Stimulated activated effector memory CD8-positive, alpha-beta T cell treated with anti-CD3 and anti-CD28 coated beads, Interleukin-12 subunit alpha, Interleukin-12 subunit beta, amount 100 ng/mL, for 72 hours (primary cell): ENCODE results near the gene SWAP70.
"Not testable (repeated sequence)": the region's sequence is repeated elsewhere in the genome, so short reads cannot be mapped to it uniquely, and the experiment has no call there.

Source experiments
- ATAC-seq: fragments of 150-1000 bp; cut with Tn5 transposase; 2 replicates; pipeline ENCODE4 v1.10.0; 2021
- DNase-seq, 2 donors: peaks; one replicate each; pipeline ENCODE4 v3.0.0; 2021 to 2022; ENCODE audit warnings: low spot score in 2 of 2
- H3K27ac Mint-ChIP-seq: one replicate; pipeline ENCODE4 v1.8.0; 2022; ENCODE audit warnings: mild to moderate bottlenecking, mixed read lengths
- H3K36me3 Mint-ChIP-seq: one replicate; pipeline ENCODE4 v1.8.0; 2022; ENCODE audit warnings: mild to moderate bottlenecking, mixed read lengths
- H3K4me1 Mint-ChIP-seq: one replicate; pipeline ENCODE4 v1.8.0; 2022; ENCODE audit warnings: mixed read lengths
- H3K4me3 Mint-ChIP-seq: one replicate; pipeline ENCODE4 v1.8.0; 2022; ENCODE audit warnings: mild to moderate bottlenecking, mixed read lengths
- H3K9me3 Mint-ChIP-seq: one replicate; pipeline ENCODE4 v1.8.0; 2022; ENCODE audit warnings: mixed read lengths

Gene SWAP70

GRCh38 chr11:9697766-9698165 is 33.9 kb downstream of the SWAP70 start:
- no peak for ATAC-seq

DNA sequence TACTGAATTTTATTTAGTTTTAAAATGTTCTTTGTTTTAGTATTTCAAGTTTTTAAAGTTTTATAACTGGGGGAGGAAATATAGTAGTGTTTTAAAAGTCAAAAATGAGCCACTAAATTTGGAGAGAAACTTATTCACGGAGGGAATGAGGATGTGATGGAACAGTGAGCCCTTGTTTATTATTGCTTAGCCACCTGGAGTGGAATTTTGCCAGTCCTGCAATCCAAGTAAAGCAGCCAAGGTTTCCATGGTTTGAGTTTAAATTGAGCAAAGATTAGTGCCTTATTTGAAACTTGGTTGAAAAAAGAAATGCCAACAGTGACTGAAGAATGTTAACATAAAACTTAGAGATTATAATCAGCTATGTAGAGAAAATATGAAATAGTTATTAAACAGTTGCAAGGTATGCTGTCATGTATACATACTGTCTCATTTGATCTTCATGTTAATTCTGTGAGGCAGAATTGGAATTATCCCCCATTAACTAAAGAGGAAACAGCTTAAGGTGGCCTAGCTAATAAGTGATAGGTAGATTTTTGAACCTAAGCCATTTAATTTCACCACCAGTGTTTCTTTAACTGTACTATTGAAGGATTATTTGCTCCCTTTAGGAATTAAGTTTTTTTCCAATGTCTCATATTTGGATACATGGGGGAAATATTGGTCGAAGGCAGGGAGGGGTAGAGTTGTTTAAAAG is 36.4 kb downstream of the SWAP70 start:
- no peak for DNase-seq
- Mint-ChIP-seq H3K4me1 (peaks cover 16% of the 10 kb centered on the region), H3K36me3 (no peaks in the 10 kb centered on the region), H3K9me3 (no peaks in the 10 kb centered on the region), H3K4me3 (no peak overlapping the region), H3K27ac (no peak overlapping the region)
- ATAC-seq: no peak

More at GRCh38 chr11:9697766-9698165, 33.9 kb downstream of the SWAP70 start:
- H3K4me3 Mint-ChIP-seq: no peak overlapping the region
- H3K36me3 Mint-ChIP-seq: peaks cover 8% of the 10 kb centered on the region
- H3K27ac Mint-ChIP-seq: no peak overlapping the region
- H3K4me1 Mint-ChIP-seq: peaks cover 8% of the 10 kb centered on the region
- no peaks in the 10 kb centered on the region for H3K9me3 Mint-ChIP-seq
- DNase-seq: no peak

DNA sequence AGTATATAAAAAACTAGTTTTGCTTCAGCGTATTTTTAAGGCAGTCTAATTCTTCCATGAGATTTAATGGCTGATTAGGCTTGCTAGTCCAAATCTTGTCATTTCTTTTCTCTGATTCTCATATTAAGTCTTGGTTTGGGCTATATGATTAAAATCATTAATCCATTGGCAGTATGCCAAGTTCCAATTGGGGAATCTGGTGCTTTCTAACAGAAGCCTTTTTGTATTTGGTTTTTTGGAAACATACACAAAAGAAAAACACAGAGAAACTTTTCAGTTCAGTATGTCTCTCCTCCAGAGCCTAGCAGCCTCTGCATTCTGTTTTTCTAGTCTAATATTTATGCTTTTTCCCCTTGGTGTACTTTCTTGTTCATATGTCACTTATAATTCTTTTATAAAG is 37.9 kb downstream of the SWAP70 start:
- Mint-ChIP-seq H3K27ac (peak overlapping the region; percentile 39), H3K36me3 (no peaks in the 10 kb centered on the region), H3K4me1 (peaks cover 16% of the 10 kb centered on the region), H3K4me3 (no peak overlapping the region), H3K9me3 (no peaks in the 10 kb centered on the region)
- ATAC-seq (no peak), DNase-seq (no peak)

- ATAC-seq (no peak), DNase-seq (no peak)
- Mint-ChIP-seq H3K4me3 (no peak overlapping the region), H3K9me3 (no peaks in the 10 kb centered on the region), H3K36me3 (no peaks in the 10 kb centered on the region), H3K27ac (no peak overlapping the region), H3K4me1 (peaks cover 16% of the 10 kb centered on the region)
These were observed 39.4 kb downstream of the SWAP70 start for GRCh38 chr11:9703280-9703679.

GRCh38 chr11:9704037-9704436 is 40.2 kb downstream of the SWAP70 start:
- no peak overlapping the region for H3K4me3 Mint-ChIP-seq
- no peaks in the 10 kb centered on the region for H3K36me3 Mint-ChIP-seq
- no peaks in the 10 kb centered on the region for H3K9me3 Mint-ChIP-seq
- H3K4me1 Mint-ChIP-seq: peaks cover 16% of the 10 kb centered on the region
- ATAC-seq (no peak), DNase-seq (no peak)
- H3K27ac Mint-ChIP-seq: no peak overlapping the region

DNA sequence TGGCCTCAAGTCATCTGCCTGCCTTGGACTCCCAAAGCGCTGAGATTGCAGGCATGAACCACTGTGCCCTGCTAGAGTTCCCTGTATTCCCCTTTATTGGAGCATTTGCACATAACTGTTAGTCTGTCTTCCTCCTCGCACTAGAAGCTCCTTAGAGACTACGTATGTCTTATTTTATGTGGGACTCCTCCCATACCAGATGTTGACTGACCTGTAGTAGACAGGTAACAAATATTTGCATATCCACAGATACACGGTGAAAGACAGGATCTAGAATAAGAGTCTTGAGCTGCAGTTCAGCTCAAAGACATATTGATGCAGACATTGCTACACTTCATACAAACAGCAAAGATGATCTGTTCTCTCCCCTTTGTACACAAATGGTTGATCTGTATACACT is 40.7 kb downstream of the SWAP70 start:
- H3K4me1 Mint-ChIP-seq: peaks cover 16% of the 10 kb centered on the region
- H3K36me3 Mint-ChIP-seq: no peaks in the 10 kb centered on the region
- DNase-seq (no peak), ATAC-seq (no peak)
- H3K9me3 Mint-ChIP-seq: no peaks in the 10 kb centered on the region
- no peak overlapping the region for H3K27ac Mint-ChIP-seq
- no peak overlapping the region for H3K4me3 Mint-ChIP-seq

- H3K27ac Mint-ChIP-seq, H3K9me3 Mint-ChIP-seq, ATAC-seq, H3K36me3 Mint-ChIP-seq, H3K4me3 Mint-ChIP-seq, DNase-seq: not testable (repeated sequence)
- peaks cover 16% of the 10 kb centered on the region for H3K4me1 Mint-ChIP-seq
These were observed 41.5 kb downstream of the SWAP70 start for GRCh38 chr11:9705361-9705760.

GRCh38 chr11:9708544-9708943 is 44.7 kb downstream of the SWAP70 start:
- Mint-ChIP-seq H3K4me3 (no peak overlapping the region), H3K27ac (no peak overlapping the region), H3K9me3 (no peaks in the 10 kb centered on the region), H3K36me3 (no peaks in the 10 kb centered on the region), H3K4me1 (peaks cover under 1% of the 10 kb centered on the region)
- ATAC-seq: no peak
- no peak for DNase-seq

DNA sequence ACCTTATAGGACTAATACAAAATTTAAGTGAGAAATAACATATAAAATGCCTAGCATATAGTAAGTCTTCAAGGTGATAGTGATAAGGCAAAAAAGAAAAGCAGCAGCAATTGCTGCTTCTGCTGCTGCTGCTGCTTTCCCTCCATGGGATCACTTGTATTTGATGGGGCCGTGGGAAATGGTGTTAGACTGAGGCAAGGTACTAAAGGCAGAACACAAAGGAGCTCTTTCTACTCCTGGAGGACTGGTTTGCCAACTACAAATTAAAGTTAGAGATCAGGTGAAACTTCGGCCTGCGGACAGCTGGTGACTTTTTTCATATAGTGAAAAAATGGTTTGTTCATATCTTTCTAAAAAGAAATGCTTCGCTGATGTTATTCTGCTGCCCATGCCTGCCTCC is 46.3 kb downstream of the SWAP70 start:
- DNase-seq (no peak), ATAC-seq (no peak)
- no peaks in the 10 kb centered on the region for H3K36me3 Mint-ChIP-seq
- H3K9me3 Mint-ChIP-seq: no peaks in the 10 kb centered on the region
- no peaks in the 10 kb centered on the region for H3K4me1 Mint-ChIP-seq
- no peak overlapping the region for H3K27ac Mint-ChIP-seq
- H3K4me3 Mint-ChIP-seq: no peak overlapping the region

DNA sequence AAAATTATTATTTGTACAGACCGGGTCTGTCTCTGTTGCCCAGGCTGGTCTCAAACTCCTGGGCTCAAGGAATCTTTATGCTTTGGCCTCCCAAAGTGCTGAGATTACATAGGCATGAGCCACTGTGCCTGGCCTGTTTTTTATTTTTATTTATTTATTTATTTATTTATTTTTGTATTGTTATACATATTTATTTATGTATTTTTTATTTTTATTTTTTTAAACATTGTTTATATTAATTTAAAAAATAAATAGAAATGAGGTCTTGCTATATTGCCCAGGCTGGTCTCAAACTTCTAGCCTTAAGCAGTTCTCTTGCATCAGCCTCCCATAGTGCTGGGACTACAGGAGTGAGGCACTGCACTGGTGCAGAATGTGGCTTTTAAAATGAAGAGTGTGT is 47.0 kb downstream of the SWAP70 start:
- no peaks in the 10 kb centered on the region for H3K36me3 Mint-ChIP-seq
- no peak overlapping the region for H3K27ac Mint-ChIP-seq
- H3K4me3 Mint-ChIP-seq: no peak overlapping the region
- no peaks in the 10 kb centered on the region for H3K9me3 Mint-ChIP-seq
- DNase-seq (no peak), ATAC-seq (no peak)
- H3K4me1 Mint-ChIP-seq: peaks cover 2% of the 10 kb centered on the region

DNA sequence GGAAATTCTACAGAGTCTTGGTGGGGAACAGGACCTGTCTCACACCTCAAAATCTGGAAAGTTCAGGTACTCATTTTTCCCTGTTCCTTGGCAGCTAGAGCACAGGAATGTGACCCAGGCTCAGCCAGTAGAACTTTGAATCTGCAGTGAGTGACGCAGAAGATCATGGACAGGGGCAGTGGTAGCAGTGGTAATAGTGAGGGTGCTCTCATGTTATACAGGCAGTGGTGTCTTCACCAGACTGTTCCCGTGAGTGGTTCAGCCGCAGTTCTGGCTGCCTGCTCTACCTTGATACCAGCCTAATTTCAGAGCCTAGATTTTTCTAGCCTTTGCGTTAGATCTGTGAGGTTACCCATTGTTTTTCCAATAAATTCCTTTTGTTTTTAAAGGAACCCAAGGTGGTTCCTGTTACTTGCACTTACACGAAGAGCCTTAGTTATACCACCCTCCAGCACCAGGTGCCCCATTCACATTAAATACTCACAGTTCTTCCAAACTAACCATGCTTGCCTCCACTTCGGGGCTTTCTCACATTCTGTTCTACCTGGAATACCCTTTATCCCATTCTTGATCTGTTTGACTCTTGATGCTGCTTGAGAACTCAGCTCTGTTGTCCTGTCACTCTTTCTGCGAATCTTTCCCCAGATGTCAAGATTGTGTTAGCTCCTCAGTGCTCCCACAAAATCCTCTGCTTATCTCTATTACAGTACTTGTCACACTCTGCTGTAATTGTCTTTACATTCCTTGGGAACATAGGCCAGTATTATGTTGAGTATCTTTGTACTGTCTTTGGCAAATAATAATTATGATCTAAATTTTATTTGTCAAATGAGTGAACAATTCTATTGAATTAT is 47.8 kb downstream of the SWAP70 start:
- ATAC-seq (no peak), DNase-seq (no peak)
- H3K27ac Mint-ChIP-seq: no peak overlapping the region
- H3K9me3 Mint-ChIP-seq: no peaks in the 10 kb centered on the region
- peaks cover 3% of the 10 kb centered on the region for H3K36me3 Mint-ChIP-seq
- no peak overlapping the region for H3K4me3 Mint-ChIP-seq
- H3K4me1 Mint-ChIP-seq: peaks cover 10% of the 10 kb centered on the region

DNA sequence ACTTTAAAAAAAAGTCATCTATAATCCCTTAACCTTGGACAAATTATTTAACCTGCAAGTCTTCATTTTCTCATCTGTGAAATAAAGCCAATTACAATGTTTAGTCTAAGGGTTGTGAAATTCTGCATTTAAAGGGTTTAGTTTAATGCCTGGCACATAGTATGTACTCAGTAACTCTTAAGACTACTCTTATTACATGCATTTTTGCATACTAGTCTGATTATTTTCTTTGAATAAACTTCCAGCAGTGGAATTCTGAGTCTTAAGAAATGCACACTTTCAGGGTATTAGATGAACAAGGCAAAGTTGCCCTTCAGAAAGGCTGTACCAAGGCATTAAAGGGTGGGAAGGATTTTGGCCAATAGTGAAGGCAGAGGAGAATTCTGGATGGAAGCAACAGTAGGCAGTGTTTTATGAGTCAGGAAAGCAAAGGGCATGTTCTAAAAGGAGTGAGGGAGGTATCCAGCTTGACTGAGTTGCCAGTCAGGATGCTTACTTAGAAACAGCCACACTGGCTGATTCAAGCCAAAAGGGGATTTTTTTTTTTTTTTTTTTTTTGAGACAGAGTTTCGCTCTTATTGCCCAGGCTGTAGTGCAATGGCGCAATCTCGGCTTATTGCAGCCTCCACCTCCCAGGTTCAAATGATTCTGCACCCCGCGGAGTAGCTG is 50.5 kb downstream of the SWAP70 start:
- no peak for DNase-seq
- Mint-ChIP-seq H3K27ac (no peak overlapping the region), H3K4me3 (no peak overlapping the region)

GRCh38 chr11:9716275-9717039 is 52.6 kb downstream of the SWAP70 start:
- peak overlapping the region; percentile 11 for H3K27ac Mint-ChIP-seq
- H3K4me1 Mint-ChIP-seq: peaks cover 15% of the 10 kb centered on the region
- ATAC-seq (peak; percentile 47), DNase-seq (no peak)
- no peaks in the 10 kb centered on the region for H3K9me3 Mint-ChIP-seq
- H3K36me3 Mint-ChIP-seq: peaks cover 11% of the 10 kb centered on the region
- H3K4me3 Mint-ChIP-seq: no peak overlapping the region

More for the DNA sequence above, 50.5 kb downstream of the SWAP70 start:
- ATAC-seq: no peak
- peaks cover 15% of the 10 kb centered on the region for H3K4me1 Mint-ChIP-seq
- H3K9me3 Mint-ChIP-seq: no peaks in the 10 kb centered on the region
- H3K36me3 Mint-ChIP-seq: peaks cover 7% of the 10 kb centered on the region

DNA sequence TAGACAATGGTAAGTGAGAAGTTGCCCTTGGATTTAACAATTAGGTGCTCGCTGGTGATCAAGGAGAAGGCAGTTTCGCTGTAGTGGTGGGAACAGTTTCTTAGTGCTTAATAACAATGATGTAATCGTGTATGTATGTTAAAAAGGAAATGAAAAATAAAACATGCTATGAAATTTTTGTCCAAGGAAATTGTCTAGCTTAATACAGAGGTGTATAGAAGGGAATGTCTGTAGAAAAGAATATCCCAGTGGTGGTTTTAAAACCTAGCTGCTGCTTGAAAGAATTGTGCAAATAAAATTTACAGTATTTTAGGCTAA is 53.1 kb downstream of the SWAP70 start:
- ATAC-seq (no peak), DNase-seq (no peak)
- Mint-ChIP-seq H3K9me3 (no peaks in the 10 kb centered on the region), H3K4me1 (peaks cover 15% of the 10 kb centered on the region), H3K36me3 (peaks cover 11% of the 10 kb centered on the region), H3K4me3 (no peak overlapping the region), H3K27ac (peak overlapping the region; percentile 11)

- no peak overlapping the region for H3K4me3 Mint-ChIP-seq
- no peak for ATAC-seq
- H3K36me3 Mint-ChIP-seq: peaks cover 11% of the 10 kb centered on the region
- no peaks in the 10 kb centered on the region for H3K9me3 Mint-ChIP-seq
- H3K4me1 Mint-ChIP-seq: peaks cover 15% of the 10 kb centered on the region
- no peak overlapping the region for H3K27ac Mint-ChIP-seq
- no peak for DNase-seq
These were observed 53.8 kb downstream of the SWAP70 start for GRCh38 chr11:9717719-9718118.
